KMS-11 (cell line): ENCODE data around the gene VWA5B2.
A peak's percentile ranks its signal among the peaks of the same experiment; 100 is the strongest.

ENCODE experiments used
- H2AFZ ChIP-seq: fragments of 200-600 bp; sonication (generic); 2 replicates; pipeline ENCODE4 v1.6.1; 2016; ENCODE audit warnings: antibody characterized with exemption, mixed run types, low read depth
- H3K27ac ChIP-seq: fragments of 200-600 bp; sonication (generic); 2 replicates; pipeline ENCODE4 v1.6.1; 2016; ENCODE audit warnings: mild to moderate bottlenecking, mixed run types
- H3K27me3 ChIP-seq: fragments of 200-600 bp; sonication (generic); 2 replicates; pipeline ENCODE4 v1.6.1; 2017; ENCODE audit warnings: mild to moderate bottlenecking, low read depth, mixed run types, moderate library complexity; ENCODE audit not compliant: insufficient read depth
- H3K36me3 ChIP-seq: fragments of 200-600 bp; sonication (generic); 2 replicates; pipeline ENCODE4 v1.6.1; 2017; ENCODE audit warnings: mild to moderate bottlenecking, mixed run types; ENCODE audit not compliant: insufficient read depth
- H3K4me1 ChIP-seq: fragments of 200-600 bp; sonication (generic); 2 replicates; pipeline ENCODE4 v1.6.1; 2016; ENCODE audit warnings: mild to moderate bottlenecking, low read depth, mixed run types; ENCODE audit not compliant: poor library complexity, severe bottlenecking
- H3K4me2 ChIP-seq: fragments of 200-600 bp; sonication (generic); 2 replicates; pipeline ENCODE4 v1.7.0; 2016; ENCODE audit warnings: mild to moderate bottlenecking, mixed run types
- H3K4me3 ChIP-seq: fragments of 200-600 bp; sonication (generic); IDR thresholded peaks from 2 replicates; pipeline ENCODE4 v1.6.1; 2017; ENCODE audit warnings: low read depth, low read length, mixed read lengths; ENCODE audit not compliant: insufficient read depth
- H3K79me2 ChIP-seq: fragments of 200-600 bp; sonication (generic); 2 replicates; pipeline ENCODE4 v1.6.1; 2016; ENCODE audit warnings: low read depth, mixed run types; ENCODE audit not compliant: insufficient read depth
- H3K9ac ChIP-seq: fragments of 200-600 bp; sonication (generic); 2 replicates; pipeline ENCODE4 v1.6.1; 2016; ENCODE audit warnings: mild to moderate bottlenecking, mixed run types
- H4K20me1 ChIP-seq: fragments of 200-600 bp; sonication (generic); 2 replicates; pipeline ENCODE4 v1.6.1; 2016; ENCODE audit warnings: mild to moderate bottlenecking, mixed run types; ENCODE audit not compliant: insufficient read depth
- CTCF ChIP-seq: fragments of 200-600 bp; sonication (generic); conservative IDR thresholded peaks from 2 replicates; pipeline ENCODE4 v1.6.1; 2017; ENCODE audit warnings: low read depth, mild to moderate bottlenecking, antibody characterized with exemption, low read length, moderate library complexity, mixed read lengths

Gene VWA5B2

GRCh38 chr3:184259396-184259877, 30.1 kb downstream of the VWA5B2 start:
- no peaks in the 10 kb centered on the region for H4K20me1 ChIP-seq
- no peak overlapping the region for H3K9ac ChIP-seq
- no peak overlapping the region for H2AFZ ChIP-seq
- H3K4me1 ChIP-seq: peaks cover 8% of the 10 kb centered on the region
- H3K36me3 ChIP-seq: no peaks in the 10 kb centered on the region
- H3K27me3 ChIP-seq: peaks cover 6% of the 10 kb centered on the region
- no peak overlapping the region for H3K27ac ChIP-seq
- H3K4me3 ChIP-seq: no peak overlapping the region
- TF ChIP-seq CTCF: no peak
- no peaks in the 10 kb centered on the region for H3K79me2 ChIP-seq
- H3K4me2 ChIP-seq: no peak overlapping the region; the same call in 1 of the 2 replicates

- Histone ChIP-seq H3K27me3 (peaks cover 6% of the 10 kb centered on the region), H3K79me2 (no peaks in the 10 kb centered on the region), H3K4me2 (peak overlapping the region; percentile 97), H3K4me1 (peaks cover 8% of the 10 kb centered on the region), H3K4me3 (no peak overlapping the region), H2AFZ (peak overlapping the region; percentile 66; the same call in 1 of the 2 replicates), H3K36me3 (no peaks in the 10 kb centered on the region), H3K27ac (no peak overlapping the region), H4K20me1 (no peaks in the 10 kb centered on the region), H3K9ac (peak overlapping the region; percentile 46; the same call in 1 of the 2 replicates)
- no peak for TF ChIP-seq CTCF
Observed at GRCh38 chr3:184259878-184260723, 30.7 kb downstream of the VWA5B2 start.

GRCh38 chr3:184260724-184261269, 31.4 kb downstream of the VWA5B2 start:
- Histone ChIP-seq H2AFZ (peak overlapping the region; percentile 66), H3K4me1 (peaks cover 8% of the 10 kb centered on the region), H3K4me3 (peak overlapping the region; percentile 69), H3K36me3 (no peaks in the 10 kb centered on the region), H3K9ac (peak overlapping the region; percentile 46; the same call in 1 of the 2 replicates), H4K20me1 (no peaks in the 10 kb centered on the region), H3K27ac (no peak overlapping the region), H3K27me3 (peaks cover 6% of the 10 kb centered on the region), H3K4me2 (peak overlapping the region; percentile 97), H3K79me2 (no peaks in the 10 kb centered on the region)
- no peak for TF ChIP-seq CTCF

GRCh38 chr3:184261270-184261853, 32.0 kb downstream of the VWA5B2 start, which contains the start of gene CAMK2N2:
Gene CAMK2N2 (minus strand): TSS chr3:184261553. CDS start chr3:184261285, 268 bp downstream.
- TF ChIP-seq CTCF: no peak
- Histone ChIP-seq H3K4me3 (peak within 1 kb of the TSS; percentile 69), H3K4me1 (peaks cover 8% of the 10 kb centered on the region), H4K20me1 (no peaks in the 10 kb centered on the region), H3K79me2 (no peaks in the 10 kb centered on the region), H3K9ac (peak within 1 kb of the TSS; percentile 46; the same call in 1 of the 2 replicates), H3K27ac (no peak within 1 kb of the TSS), H3K4me2 (peak within 1 kb of the TSS; percentile 97), H3K27me3 (peaks cover 6% of the 10 kb centered on the region), H2AFZ (peak within 1 kb of the TSS; percentile 88), H3K36me3 (no peaks in the 10 kb centered on the region)
